ENCODE data around the gene NEDD4. TPM values are rescaled to one million over a fixed set of nuclear protein-coding genes. Genes with fewer than 3 reads are reported as not detected.

NEDD4 gene
- polyA plus RNA-seq, 1 donor (not counting 4 experiments of a cell fraction or from before 2014, with no cell fraction given) = 24.3 TPM

- Histone ChIP-seq H3K9me3 (ENCODE audit: control insufficient read depth, low read depth, low read length) (no peaks in the 10 kb centered on the region), H4K20me1 (ENCODE audit: control insufficient read depth, extremely low read depth, insufficient read depth, low read length) (no peaks in the 10 kb centered on the region), H2AFZ (ENCODE audit: control insufficient read depth, low read length) (no peak overlapping the region), H3K9ac (ENCODE audit: control insufficient read depth, extremely low read depth, insufficient read depth, low read length) (no peak overlapping the region), H3K9me1 (ENCODE audit: control insufficient read depth, extremely low read depth, insufficient read depth, low read length) (no peaks in the 10 kb centered on the region), H3K4me3 (ENCODE audit: control insufficient read depth in 2 of 3, extremely low read depth in 1 of 3, insufficient read depth in 2 of 3, low read depth in 1 of 3, low read length in 3 of 3) (no peak overlapping the region), H3K4me2 (ENCODE audit: control insufficient read depth, extremely low read depth, insufficient read depth, low read depth, low read length) (no peak overlapping the region), H3K36me3 (ENCODE audit: control insufficient read depth in 2 of 2, extremely low read depth in 1 of 2, insufficient read depth in 2 of 2, low read length in 2 of 2) (peaks cover 2 to 23% of the 10 kb centered on the region in 2 experiments), H3K4me1 (ENCODE audit: control insufficient read depth, extremely low read depth, insufficient read depth, low read length) (no peaks in the 10 kb centered on the region), H3K27me3 (ENCODE audit: control insufficient read depth, extremely low read depth, insufficient read depth, low read length) (no peaks in the 10 kb centered on the region), H3K79me2 (ENCODE audit: control insufficient read depth, insufficient read depth, low read length) (no peaks in the 10 kb centered on the region), H3K27ac (ENCODE audit: control insufficient read depth, insufficient read depth, low read length) (no peak overlapping the region)
- DNase-seq (ENCODE audit: low read depth, low spot score) (no peak), FAIRE-seq (no peak)
- TF ChIP-seq EZH2 (IDR thresholded peaks at IDR 0.05; ENCODE audit: low read length) = no peak
- TF ChIP-seq, protein P1, sequence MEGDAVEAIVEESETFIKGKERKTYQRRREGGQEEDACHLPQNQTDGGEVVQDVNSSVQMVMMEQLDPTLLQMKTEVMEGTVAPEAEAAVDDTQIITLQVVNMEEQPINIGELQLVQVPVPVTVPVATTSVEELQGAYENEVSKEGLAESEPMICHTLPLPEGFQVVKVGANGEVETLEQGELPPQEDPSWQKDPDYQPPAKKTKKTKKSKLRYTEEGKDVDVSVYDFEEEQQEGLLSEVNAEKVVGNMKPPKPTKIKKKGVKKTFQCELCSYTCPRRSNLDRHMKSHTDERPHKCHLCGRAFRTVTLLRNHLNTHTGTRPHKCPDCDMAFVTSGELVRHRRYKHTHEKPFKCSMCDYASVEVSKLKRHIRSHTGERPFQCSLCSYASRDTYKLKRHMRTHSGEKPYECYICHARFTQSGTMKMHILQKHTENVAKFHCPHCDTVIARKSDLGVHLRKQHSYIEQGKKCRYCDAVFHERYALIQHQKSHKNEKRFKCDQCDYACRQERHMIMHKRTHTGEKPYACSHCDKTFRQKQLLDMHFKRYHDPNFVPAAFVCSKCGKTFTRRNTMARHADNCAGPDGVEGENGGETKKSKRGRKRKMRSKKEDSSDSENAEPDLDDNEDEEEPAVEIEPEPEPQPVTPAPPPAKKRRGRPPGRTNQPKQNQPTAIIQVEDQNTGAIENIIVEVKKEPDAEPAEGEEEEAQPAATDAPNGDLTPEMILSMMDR (optimal IDR thresholded peaks at IDR 0.05 in 1 of 3, IDR thresholded peaks at IDR 0.05 in 1 of 3, conservative IDR thresholded peaks at IDR 0.05 in 1 of 3; ENCODE audit: extremely low read depth in 1 of 3, insufficient read depth in 2 of 3, low read length in 3 of 3) = no peak
- dilution Hi-C loops (cut with MboI; ENCODE audit: extremely low pct_ligation_motif_present, low sequenced_read_pairs) = no loop called here
Measured at GRCh38 chr15:55835866-55836265, 157.5 kb downstream of the NEDD4 start.

DNA sequence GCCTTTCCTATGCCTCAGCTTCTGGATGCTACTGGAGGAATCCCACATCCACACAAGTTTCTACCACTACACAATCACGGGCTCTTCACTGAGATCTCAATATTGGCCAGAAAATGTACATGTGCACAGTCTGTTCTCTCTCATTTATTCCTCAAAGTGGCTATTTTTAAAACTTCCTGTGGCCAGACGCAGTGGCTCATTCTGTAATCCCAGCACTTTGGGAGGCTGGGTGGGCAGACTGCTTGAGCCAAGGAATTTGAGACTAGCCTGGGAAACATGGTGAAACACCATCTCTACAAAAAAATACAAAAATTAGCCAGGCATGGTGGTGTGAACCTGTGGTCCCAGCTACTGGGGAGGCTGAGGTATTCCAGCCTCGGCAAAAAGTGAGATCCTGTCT is 159.1 kb downstream of the NEDD4 start:
- Histone ChIP-seq H3K79me2 (ENCODE audit: control insufficient read depth, insufficient read depth, low read length) (no peaks in the 10 kb centered on the region), H3K9me1 (ENCODE audit: control insufficient read depth, extremely low read depth, insufficient read depth, low read length) (no peaks in the 10 kb centered on the region), H3K36me3 (ENCODE audit: control insufficient read depth in 2 of 2, extremely low read depth in 1 of 2, insufficient read depth in 2 of 2, low read length in 2 of 2) (peaks cover 2 to 30% of the 10 kb centered on the region in 2 experiments), H3K9ac (ENCODE audit: control insufficient read depth, extremely low read depth, insufficient read depth, low read length) (no peak overlapping the region), H3K27ac (ENCODE audit: control insufficient read depth, insufficient read depth, low read length) (no peak overlapping the region), H2AFZ (ENCODE audit: control insufficient read depth, low read length) (no peak overlapping the region), H3K9me3 (ENCODE audit: control insufficient read depth, low read depth, low read length) (no peaks in the 10 kb centered on the region), H3K27me3 (ENCODE audit: control insufficient read depth, extremely low read depth, insufficient read depth, low read length) (no peaks in the 10 kb centered on the region), H3K4me1 (ENCODE audit: control insufficient read depth, extremely low read depth, insufficient read depth, low read length) (peaks cover 12% of the 10 kb centered on the region), H3K4me2 (ENCODE audit: control insufficient read depth, extremely low read depth, insufficient read depth, low read depth, low read length) (no peak overlapping the region), H4K20me1 (ENCODE audit: control insufficient read depth, extremely low read depth, insufficient read depth, low read length) (no peaks in the 10 kb centered on the region), H3K4me3 (ENCODE audit: control insufficient read depth in 2 of 3, extremely low read depth in 1 of 3, insufficient read depth in 2 of 3, low read depth in 1 of 3, low read length in 3 of 3) (no peak overlapping the region)
- dilution Hi-C loops (cut with MboI; ENCODE audit: extremely low pct_ligation_motif_present, low sequenced_read_pairs) = no loop called here
- FAIRE-seq (no peak), DNase-seq (ENCODE audit: low read depth, low spot score) (no peak)
- TF ChIP-seq, protein P1 (optimal IDR thresholded peaks at IDR 0.05 in 1 of 3, IDR thresholded peaks at IDR 0.05 in 1 of 3, conservative IDR thresholded peaks at IDR 0.05 in 1 of 3; ENCODE audit: extremely low read depth in 1 of 3, insufficient read depth in 2 of 3, low read length in 3 of 3) = no peak
- no peak for TF ChIP-seq EZH2 (IDR thresholded peaks at IDR 0.05; ENCODE audit: low read length)

Data from keratinocyte (primary cell).